Right lobe of liver (tissue), 6 donors: ENCODE data around the gene TTC9B. TPM values are rescaled to one million over a fixed set of nuclear protein-coding genes. Genes with fewer than 3 reads are reported as not detected.

ENCODE experiments used
- ATAC-seq, 4 donors: fragments of 200-7000 bp; cut with Tn5 transposase; one replicate each; pipeline ENCODE4 v1.9.1; 2020; ENCODE audit warnings: mild to moderate bottlenecking in 4 of 4, moderate library complexity in 4 of 4
- DNase-seq, 3 donors: peaks; one replicate each; pipeline ENCODE4 v3.0.0-alpha.2; 2020
- H3K27ac ChIP-seq, 3 donors: fragments of 200-600 bp; one replicate each; pipeline ENCODE4 v1.8.0; 2022
- H3K27me3 ChIP-seq, 2 donors: fragments of 200-600 bp; one replicate each; pipeline ENCODE4 v1.8.0; 2022
- H3K36me3 ChIP-seq, 4 donors: fragments of 200-600 bp; sonication (generic) in 1 of 4; one replicate each; pipeline versions ENCODE4 v1.5.1 to v1.8.0; 2017 to 2022; ENCODE audit warnings: control low read depth in 1 of 4
- H3K4me1 ChIP-seq, 4 donors: fragments of 200-600 bp; sonication (generic) in 1 of 4; one replicate each; pipeline versions ENCODE4 v1.5.1 to v1.8.0; 2017 to 2022; ENCODE audit warnings: control low read depth in 1 of 4
- H3K4me3 ChIP-seq, 3 donors: fragments of 200-600 bp; one replicate each; pipeline ENCODE4 v1.8.0; 2022
- H3K9me3 ChIP-seq, 4 donors: fragments of 200-600 bp; sonication (generic) in 1 of 4; one replicate each; pipeline versions ENCODE4 v1.5.1 to v1.8.0; 2017 to 2022; ENCODE audit warnings: control low read depth in 1 of 4
- POLR2A ChIP-seq: fragments of 450-650 bp; IDR thresholded peaks from one replicate; pipeline ENCODE4 v1.6.1; 2017; ENCODE audit warnings: antibody characterized with exemption, mild to moderate bottlenecking
- WGBS: methylation state at CpG from one replicate; pipeline ENCODE4 v1.1.6; 2018; ENCODE audit warnings: low coverage, low lambda C conversion rate; ENCODE audit not compliant: insufficient coverage; ENCODE audit errors: missing lambda C conversion rate; 5-methylcytosine and 5-hydroxymethylcytosine counted together
- intact Hi-C, 2 donors: fragments of 100-400 bp; cut with DNase I; formaldehyde crosslinking; loops; one replicate each; pipeline versions ENCODE4 v1.11.2 to v1.14.1; 2022
- total RNA-seq, 6 experiments: library from RNA; depleted of rRNA in 2 of 6; stranded (reverse); fragments of >200 nt in 2 of 6; fragmentation: NEBNext Ultra II Directional in 3 of 6; extraction: Animal tissue kit (Norgen Biotek cat#: 25700) in 3 of 6; gene quantifications; one replicate each; pipeline versions ENCODE4 v1.1.0 to v1.2.4, GENCODE V29; 2016 to 2023
- TF ChIP-seq, protein P1 (sequence below), 4 donors: fragments of 200-600 bp in 3 of 4; fragments of 450-650 bp in 1 of 4; IDR thresholded peaks; one replicate each; pipeline versions ENCODE4 v1.5.1 to v1.8.0; 2016 to 2022; ENCODE audit warnings: antibody characterized with exemption in 4 of 4, mild to moderate bottlenecking in 2 of 4
- donor health status: DM: no; HTN: yes; CAD: no.
- donor health status: DM: no; HTN: no; CAD: no.
- donor health status: DM: no; HTN: no; CAD: no.
- donor health status: DM: no; HTN: yes; CAD: no.
- donor health status: DM: no; HTN: yes; CAD: no.

TTC9B gene
- total RNA-seq, 6 experiments from 2014 or later = not detected

DNA sequence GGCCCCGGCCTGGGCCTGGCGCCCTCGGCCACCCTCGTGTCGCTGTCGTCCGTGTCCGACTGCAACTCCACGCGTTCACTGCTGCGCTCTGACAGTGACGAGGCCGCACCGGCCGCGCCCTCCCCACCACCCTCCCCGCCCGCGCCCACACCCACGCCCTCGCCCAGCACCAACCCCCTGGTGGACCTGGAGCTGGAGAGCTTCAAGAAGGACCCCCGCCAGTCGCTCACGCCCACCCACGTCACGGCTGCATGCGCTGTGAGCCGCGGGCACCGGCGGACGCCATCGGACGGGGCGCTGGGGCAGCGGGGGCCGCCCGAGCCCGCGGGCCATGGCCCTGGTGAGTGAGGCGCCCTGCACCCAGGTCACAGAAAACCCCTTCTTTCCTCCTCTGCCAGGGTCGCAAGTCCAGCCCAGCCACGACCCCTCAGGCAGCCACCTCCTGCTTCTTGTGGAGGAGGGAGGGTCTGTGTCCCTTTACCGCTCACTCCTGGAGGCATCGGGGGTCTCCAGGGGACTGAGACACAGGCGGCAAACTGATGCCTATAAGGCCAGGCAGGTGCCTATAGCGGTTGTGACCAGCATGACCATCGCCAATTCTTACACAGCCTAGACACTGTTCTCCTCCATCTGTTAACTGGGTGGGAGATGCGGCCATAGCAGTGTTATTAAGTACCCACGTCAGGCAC is 4.2 kb downstream of the TTC9B start:
- Histone ChIP-seq H3K36me3 (no peaks in the 10 kb centered on the region), H3K27me3 (no peaks in the 10 kb centered on the region), H3K4me3 (no peak overlapping the region), H3K27ac (no peak overlapping the region), H3K4me1 (no peaks in the 10 kb centered on the region), H3K9me3 (no peaks in the 10 kb centered on the region)
- DNase-seq (no peak), ATAC-seq (no peak)
- 83% methylated on average over 9 of the region's 50 CpGs for WGBS
- intact Hi-C loops = loop anchor here in 1 of 2 donors (10.0 kb wide), 2 partner anchors 79 to 321 kb away; no protein-coding TSS in a partner anchor
- TF ChIP-seq, protein P1, sequence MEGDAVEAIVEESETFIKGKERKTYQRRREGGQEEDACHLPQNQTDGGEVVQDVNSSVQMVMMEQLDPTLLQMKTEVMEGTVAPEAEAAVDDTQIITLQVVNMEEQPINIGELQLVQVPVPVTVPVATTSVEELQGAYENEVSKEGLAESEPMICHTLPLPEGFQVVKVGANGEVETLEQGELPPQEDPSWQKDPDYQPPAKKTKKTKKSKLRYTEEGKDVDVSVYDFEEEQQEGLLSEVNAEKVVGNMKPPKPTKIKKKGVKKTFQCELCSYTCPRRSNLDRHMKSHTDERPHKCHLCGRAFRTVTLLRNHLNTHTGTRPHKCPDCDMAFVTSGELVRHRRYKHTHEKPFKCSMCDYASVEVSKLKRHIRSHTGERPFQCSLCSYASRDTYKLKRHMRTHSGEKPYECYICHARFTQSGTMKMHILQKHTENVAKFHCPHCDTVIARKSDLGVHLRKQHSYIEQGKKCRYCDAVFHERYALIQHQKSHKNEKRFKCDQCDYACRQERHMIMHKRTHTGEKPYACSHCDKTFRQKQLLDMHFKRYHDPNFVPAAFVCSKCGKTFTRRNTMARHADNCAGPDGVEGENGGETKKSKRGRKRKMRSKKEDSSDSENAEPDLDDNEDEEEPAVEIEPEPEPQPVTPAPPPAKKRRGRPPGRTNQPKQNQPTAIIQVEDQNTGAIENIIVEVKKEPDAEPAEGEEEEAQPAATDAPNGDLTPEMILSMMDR (IDR thresholded peaks at IDR 0.05) = no peak
- no peak for TF ChIP-seq POLR2A

DNA sequence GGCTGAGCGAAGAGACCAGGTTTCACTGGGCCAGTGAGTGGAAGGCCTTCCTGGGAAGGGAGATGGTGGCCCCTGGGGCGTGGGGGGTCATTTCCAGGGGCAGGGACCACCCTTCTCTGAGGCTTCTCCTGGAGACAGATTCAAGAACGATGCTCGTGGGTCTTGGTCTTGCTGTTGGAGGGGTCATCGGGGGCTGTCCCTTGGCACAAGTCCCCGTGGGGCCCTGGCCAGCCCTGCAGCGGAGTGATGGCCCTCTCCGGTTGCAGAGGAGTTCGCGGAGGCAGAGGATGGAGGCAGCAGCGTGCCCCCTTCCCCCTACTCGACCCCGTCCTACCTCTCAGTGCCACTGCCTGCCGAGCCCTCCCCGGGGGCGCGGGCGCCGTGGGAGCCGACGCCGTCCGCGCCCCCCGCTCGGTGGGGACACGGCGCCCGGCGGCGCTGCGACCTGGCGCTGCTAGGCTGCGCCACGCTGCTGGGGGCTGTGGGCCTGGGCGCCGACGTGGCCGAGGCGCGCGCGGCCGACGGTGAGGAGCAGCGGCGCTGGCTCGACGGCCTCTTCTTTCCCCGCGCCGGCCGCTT is 4.8 kb downstream of the TTC9B start:
- intact Hi-C loops = loop anchor here in 1 of 2 donors (10.0 kb wide), 2 partner anchors 79 to 321 kb away; no protein-coding TSS in a partner anchor
- no peaks in the 10 kb centered on the region for H3K9me3 ChIP-seq
- no peak for TF ChIP-seq POLR2A
- TF ChIP-seq, protein P1 (IDR thresholded peaks at IDR 0.05) = no peak
- no peaks in the 10 kb centered on the region for H3K36me3 ChIP-seq
- DNase-seq (no peak), ATAC-seq (no peak)
- H3K27me3 ChIP-seq = no peaks in the 10 kb centered on the region
- no peak overlapping the region for H3K27ac ChIP-seq
- no peaks in the 10 kb centered on the region for H3K4me1 ChIP-seq
- WGBS = 98% methylated on average over 10 of the region's 53 CpGs
- no peak overlapping the region for H3K4me3 ChIP-seq

DNA sequence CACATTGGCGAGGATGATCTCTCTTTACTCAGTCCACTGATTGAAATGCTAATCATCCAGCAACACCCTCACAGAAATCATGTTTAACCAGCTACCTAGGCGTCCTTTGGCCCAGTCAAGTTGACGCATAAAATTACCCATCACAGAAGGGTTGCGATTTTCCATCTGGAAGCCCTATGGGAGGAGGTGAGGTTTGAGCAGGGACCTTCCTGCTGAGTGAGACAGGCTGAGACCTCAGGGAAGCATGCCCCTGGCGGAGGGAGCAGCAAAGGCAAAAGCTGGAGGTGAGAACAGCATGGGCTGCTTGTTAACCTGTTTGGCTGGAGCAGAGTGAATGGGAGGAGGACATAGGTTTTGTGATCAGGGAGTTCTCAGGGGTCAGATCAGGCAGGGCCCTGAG is 7.3 kb downstream of the TTC9B start:
- TF ChIP-seq POLR2A = no peak
- TF ChIP-seq, protein P1 (IDR thresholded peaks at IDR 0.05) = no peak
- no peak overlapping the region for H3K27ac ChIP-seq
- H3K36me3 ChIP-seq = no peaks in the 10 kb centered on the region
- ATAC-seq (no peak), DNase-seq (no peak)
- intact Hi-C loops = loop anchor here in 1 of 2 donors (10.0 kb wide), 2 partner anchors 76 to 324 kb away; no protein-coding TSS in a partner anchor
- H3K27me3 ChIP-seq = no peaks in the 10 kb centered on the region
- no peaks in the 10 kb centered on the region for H3K4me1 ChIP-seq
- no peak overlapping the region for H3K4me3 ChIP-seq
- WGBS = 93% methylated on average over 4 of the region's 5 CpGs
- no peaks in the 10 kb centered on the region for H3K9me3 ChIP-seq

DNA sequence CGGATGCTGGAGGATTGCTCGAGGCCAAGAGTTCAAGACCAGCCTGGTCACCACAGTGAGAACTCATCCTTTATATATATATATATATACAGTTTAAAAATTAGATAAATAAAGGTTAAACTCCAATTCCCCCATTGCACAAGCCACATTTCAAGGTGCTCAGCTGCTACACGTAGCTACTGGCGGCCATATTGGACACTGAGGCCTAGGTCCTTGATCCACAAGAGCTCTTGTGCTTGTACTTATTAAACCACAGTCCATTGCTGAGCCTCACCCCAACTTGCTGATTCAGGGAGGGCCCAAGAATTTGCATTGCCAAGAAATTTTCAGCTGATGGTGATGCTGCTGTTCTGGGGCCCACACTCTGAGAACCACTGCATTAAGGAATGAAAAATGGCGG is 9.6 kb downstream of the TTC9B start:
- H3K4me3 ChIP-seq = no peak overlapping the region
- H3K9me3 ChIP-seq = no peaks in the 10 kb centered on the region
- intact Hi-C loops = no loop called here
- H3K4me1 ChIP-seq = no peaks in the 10 kb centered on the region
- DNase-seq (no peak), ATAC-seq (no peak)
- TF ChIP-seq, protein P1 (IDR thresholded peaks at IDR 0.05) = no peak
- no peak for TF ChIP-seq POLR2A
- H3K27ac ChIP-seq = no peak overlapping the region
- no peaks in the 10 kb centered on the region for H3K36me3 ChIP-seq
- WGBS = 87% methylated on average over 5 of the region's 5 CpGs
- no peaks in the 10 kb centered on the region for H3K27me3 ChIP-seq
